HepG2 (cell line): ENCODE measurements around the gene PHAX. TPM values are rescaled to one million over a fixed set of nuclear protein-coding genes. Genes with fewer than 3 reads are reported as not detected.
A peak's percentile ranks its signal among the peaks of the same experiment; 100 is the strongest.
"Not testable (repeated sequence)": the region's sequence is repeated elsewhere in the genome, so short reads cannot be mapped to it uniquely, and the experiment has no call there.

ENCODE experiments used
- CBX5 ChIP-seq: sonication (generic); formaldehyde crosslinking; IDR thresholded peaks from 2 replicates; pipeline ENCODE4 v1.4.0; 2020; ENCODE audit warnings: missing genetic modification reagents, borderline replicate concordance
- CREB1 ChIP-seq, 2 experiments: fragments of 450-650 bp in 1 of 2; IDR thresholded peaks; 2 replicates each; pipeline ENCODE4 v1.6.1; 2016 to 2017; ENCODE audit warnings: control low read depth in 1 of 2, mild to moderate bottlenecking in 1 of 2, missing compliant biosample characterization in 1 of 2, missing genetic modification characterization in 1 of 2
- FOSL2 ChIP-seq: sonication (generic); formaldehyde crosslinking; IDR thresholded peaks from 2 replicates; pipeline ENCODE4 v1.4.0; 2020; ENCODE audit warnings: missing genetic modification reagents
- GABPA ChIP-seq, 2 experiments: IDR thresholded peaks; 2 replicates each; pipeline ENCODE4 v1.6.1; 2011 to 2016; ENCODE audit warnings: low read depth in 2 of 2, low read length in 1 of 2, missing biosample characterization in 1 of 2, missing genetic modification characterization in 1 of 2
- HNF4G ChIP-seq, 2 experiments: sonication (generic) in 1 of 2; formaldehyde crosslinking in 1 of 2; IDR thresholded peaks; 2 replicates each; pipeline versions ENCODE4 v1.4.0 to v1.6.1; 2011 to 2020; ENCODE audit warnings: borderline replicate concordance in 2 of 2, low read depth in 2 of 2, mild to moderate bottlenecking in 2 of 2, low read length in 1 of 2, missing genetic modification reagents in 1 of 2, moderate library complexity in 1 of 2
- LCORL ChIP-seq, 2 experiments: fragments of 450-650 bp in 1 of 2; sonication (generic) in 1 of 2; formaldehyde crosslinking in 1 of 2; IDR thresholded peaks; 2 replicates each; pipeline versions ENCODE4 v1.5.0 to v1.6.1; 2017 to 2020; ENCODE audit warnings: antibody characterized with exemption in 1 of 2, missing genetic modification reagents in 1 of 2
- MIER3 ChIP-seq: IDR thresholded peaks from 2 replicates; pipeline ENCODE4 v1.6.1; 2016; ENCODE audit warnings: missing compliant biosample characterization, borderline replicate concordance
- POLR2AphosphoS5 ChIP-seq: IDR thresholded peaks from 2 replicates; pipeline ENCODE4 v1.6.1; 2012; ENCODE audit warnings: low read depth, low read length
- POLR2G ChIP-seq: fragments of 200-400 bp; formaldehyde crosslinking; IDR thresholded peaks from 2 replicates; pipeline ENCODE4 v1.6.1; 2018; ENCODE audit warnings: mild to moderate bottlenecking, low read depth, low read length, moderate library complexity
- RFXAP ChIP-seq: sonication (generic); formaldehyde crosslinking; IDR thresholded peaks from 2 replicates; pipeline ENCODE4 v1.4.0; 2020; ENCODE audit warnings: missing genetic modification reagents, borderline replicate concordance
- SOX5 ChIP-seq: IDR thresholded peaks from 2 replicates; pipeline ENCODE4 v1.6.1; 2016; ENCODE audit warnings: borderline replicate concordance
- ZFY ChIP-seq: sonication (generic); formaldehyde crosslinking; IDR thresholded peaks from 2 replicates; pipeline ENCODE4 v1.4.0; 2020; ENCODE audit warnings: missing genetic modification reagents
- ZNF205 ChIP-seq: IDR thresholded peaks from 2 replicates; pipeline ENCODE4 v1.6.1; 2018; ENCODE audit warnings: missing biosample characterization, missing genetic modification reagents
- ZNF264 ChIP-seq: sonication (generic); formaldehyde crosslinking; IDR thresholded peaks from 2 replicates; pipeline ENCODE4 v1.4.0; 2020; ENCODE audit warnings: missing genetic modification reagents
- polyA plus RNA-seq, 8 experiments: library from polyadenylated mRNA; depleted of rRNA in 3 of 8; stranded (reverse) in 7 of 8; unstranded in 1 of 8; fragments of >200 nt; fragmentation: Illumina TruSeq in 4 of 8; extraction: Trizol in 4 of 8; gene quantifications; 2 replicates each; pipeline versions ENCODE4 v1.2.1 to v1.2.3, GENCODE V29; 2011 to 2016; ENCODE audit warnings: low read depth in 4 of 8, missing spikeins in 1 of 8, mixed read lengths in 1 of 8; ENCODE audit not compliant: insufficient read depth in 1 of 8
- total RNA-seq, 5 experiments: library from RNA; depleted of rRNA; stranded (reverse); fragments of >200 nt; fragmentation: Illumina TruSeq; extraction: Trizol; gene quantifications; 2 replicates each; pipeline ENCODE4 v1.2.3, GENCODE V29; 2016; ENCODE audit warnings: low read depth in 1 of 5
- TF ChIP-seq, protein P1 (sequence below): IDR thresholded peaks from 2 replicates; pipeline ENCODE4 v1.6.1; 2016; ENCODE audit warnings: missing compliant biosample characterization, missing genetic modification reagents, borderline replicate concordance
- TF ChIP-seq, protein P2 (sequence below): sonication (generic); formaldehyde crosslinking; IDR thresholded peaks from 2 replicates; pipeline ENCODE4 v1.8.0; 2022; ENCODE audit warnings: mild to moderate bottlenecking, missing genetic modification reagents
- TF ChIP-seq, protein P3 (sequence below): sonication (generic); formaldehyde crosslinking; IDR thresholded peaks from 2 replicates; pipeline ENCODE4 v1.5.1; 2020; ENCODE audit warnings: mild to moderate bottlenecking, moderate library complexity, missing genetic modification reagents
- TF ChIP-seq, protein P4 (sequence below): sonication (generic); formaldehyde crosslinking; IDR thresholded peaks from 2 replicates; pipeline ENCODE4 v1.9.0; 2021; ENCODE audit warnings: mild to moderate bottlenecking, missing genetic modification reagents

The PHAX gene
- total and polyA plus RNA-seq, 2 of the 13 experiments (the other 11 are each of a cell fraction or from before 2014, with no cell fraction given): 20.0 to 59.7 TPM

DNA sequence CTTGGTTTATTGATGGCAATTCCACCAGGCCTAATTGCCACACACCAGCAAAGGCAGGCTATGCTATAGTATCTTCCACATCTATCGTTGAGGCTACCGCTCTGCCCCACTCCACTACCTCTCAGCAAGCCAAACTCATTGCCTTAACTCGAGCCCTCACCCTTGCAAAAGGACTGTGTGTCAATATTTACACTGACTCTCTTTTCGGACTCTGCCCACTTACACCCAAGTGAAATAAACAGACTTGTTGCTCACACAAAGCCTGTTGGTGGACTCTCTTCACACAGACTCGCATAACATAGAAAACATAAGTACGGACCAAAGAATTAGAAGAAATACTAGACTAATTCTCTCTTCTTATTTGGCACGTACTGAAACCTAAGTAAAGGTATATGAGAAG is 48.3 kb downstream of the PHAX start (continued):
- TF ChIP-seq, protein P1, sequence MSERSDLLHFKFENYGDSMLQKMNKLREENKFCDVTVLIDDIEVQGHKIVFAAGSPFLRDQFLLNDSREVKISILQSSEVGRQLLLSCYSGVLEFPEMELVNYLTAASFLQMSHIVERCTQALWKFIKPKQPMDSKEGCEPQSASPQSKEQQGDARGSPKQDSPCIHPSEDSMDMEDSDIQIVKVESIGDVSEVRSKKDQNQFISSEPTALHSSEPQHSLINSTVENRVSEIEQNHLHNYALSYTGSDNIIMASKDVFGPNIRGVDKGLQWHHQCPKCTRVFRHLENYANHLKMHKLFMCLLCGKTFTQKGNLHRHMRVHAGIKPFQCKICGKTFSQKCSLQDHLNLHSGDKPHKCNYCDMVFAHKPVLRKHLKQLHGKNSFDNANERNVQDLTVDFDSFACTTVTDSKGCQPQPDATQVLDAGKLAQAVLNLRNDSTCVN (CRISPR knock-in tag): peak; percentile 66; the same call in 1 of the 2 replicates
- TF ChIP-seq FOSL2 (CRISPR knock-in tag) (peak; percentile 86), SOX5 (peak; percentile 90; the same call in 1 of the 2 replicates), RFXAP (0 out of 2 replicates have a peak, but pooled peaks have one; percentile 61), LCORL (IDR thresholded peaks at IDR 0.05) (peak; percentile 72; the same call in 1 of the 2 replicates), LCORL (CRISPR knock-in tag; IDR thresholded peaks at IDR 0.05) (peak; percentile 92), ZFY (peak; percentile 41; the same call in 1 of the 2 replicates), HNF4G (IDR thresholded peaks at IDR 0.05; ENCODE audit: borderline replicate concordance, low read depth, low read length) (peak; percentile 79), HNF4G (CRISPR knock-in tag; IDR thresholded peaks at IDR 0.05; ENCODE audit: borderline replicate concordance, low read depth) (peak; percentile 91; the same call in 1 of the 2 replicates), ZNF264 (peak; percentile 87), ZNF205 (CRISPR knock-in tag) (peak; percentile 91), CBX5 (peak; percentile 91; the same call in 1 of the 2 replicates), CREB1 (CRISPR knock-in tag; IDR thresholded peaks at IDR 0.05) (peak; percentile 68), MIER3 (CRISPR knock-in tag) (peak; percentile 90; the same call in 1 of the 2 replicates), POLR2G (peak; percentile 49; the same call in 1 of the 2 replicates), POLR2AphosphoS5 (peak; percentile 54), GABPA (CRISPR knock-in tag; IDR thresholded peaks at IDR 0.05; ENCODE audit: low read depth) (peak; percentile 55; the same call in 1 of the 2 replicates)
- TF ChIP-seq, protein P2, sequence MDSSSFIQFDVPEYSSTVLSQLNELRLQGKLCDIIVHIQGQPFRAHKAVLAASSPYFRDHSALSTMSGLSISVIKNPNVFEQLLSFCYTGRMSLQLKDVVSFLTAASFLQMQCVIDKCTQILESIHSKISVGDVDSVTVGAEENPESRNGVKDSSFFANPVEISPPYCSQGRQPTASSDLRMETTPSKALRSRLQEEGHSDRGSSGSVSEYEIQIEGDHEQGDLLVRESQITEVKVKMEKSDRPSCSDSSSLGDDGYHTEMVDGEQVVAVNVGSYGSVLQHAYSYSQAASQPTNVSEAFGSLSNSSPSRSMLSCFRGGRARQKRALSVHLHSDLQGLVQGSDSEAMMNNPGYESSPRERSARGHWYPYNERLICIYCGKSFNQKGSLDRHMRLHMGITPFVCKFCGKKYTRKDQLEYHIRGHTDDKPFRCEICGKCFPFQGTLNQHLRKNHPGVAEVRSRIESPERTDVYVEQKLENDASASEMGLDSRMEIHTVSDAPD: peak; percentile 85; the same call in 1 of the 2 replicates
- TF ChIP-seq, protein P3, sequence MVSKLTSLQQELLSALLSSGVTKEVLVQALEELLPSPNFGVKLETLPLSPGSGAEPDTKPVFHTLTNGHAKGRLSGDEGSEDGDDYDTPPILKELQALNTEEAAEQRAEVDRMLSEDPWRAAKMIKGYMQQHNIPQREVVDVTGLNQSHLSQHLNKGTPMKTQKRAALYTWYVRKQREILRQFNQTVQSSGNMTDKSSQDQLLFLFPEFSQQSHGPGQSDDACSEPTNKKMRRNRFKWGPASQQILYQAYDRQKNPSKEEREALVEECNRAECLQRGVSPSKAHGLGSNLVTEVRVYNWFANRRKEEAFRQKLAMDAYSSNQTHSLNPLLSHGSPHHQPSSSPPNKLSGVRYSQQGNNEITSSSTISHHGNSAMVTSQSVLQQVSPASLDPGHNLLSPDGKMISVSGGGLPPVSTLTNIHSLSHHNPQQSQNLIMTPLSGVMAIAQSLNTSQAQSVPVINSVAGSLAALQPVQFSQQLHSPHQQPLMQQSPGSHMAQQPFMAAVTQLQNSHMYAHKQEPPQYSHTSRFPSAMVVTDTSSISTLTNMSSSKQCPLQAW (CRISPR knock-in tag): peak; percentile 85
- TF ChIP-seq, protein P4, sequence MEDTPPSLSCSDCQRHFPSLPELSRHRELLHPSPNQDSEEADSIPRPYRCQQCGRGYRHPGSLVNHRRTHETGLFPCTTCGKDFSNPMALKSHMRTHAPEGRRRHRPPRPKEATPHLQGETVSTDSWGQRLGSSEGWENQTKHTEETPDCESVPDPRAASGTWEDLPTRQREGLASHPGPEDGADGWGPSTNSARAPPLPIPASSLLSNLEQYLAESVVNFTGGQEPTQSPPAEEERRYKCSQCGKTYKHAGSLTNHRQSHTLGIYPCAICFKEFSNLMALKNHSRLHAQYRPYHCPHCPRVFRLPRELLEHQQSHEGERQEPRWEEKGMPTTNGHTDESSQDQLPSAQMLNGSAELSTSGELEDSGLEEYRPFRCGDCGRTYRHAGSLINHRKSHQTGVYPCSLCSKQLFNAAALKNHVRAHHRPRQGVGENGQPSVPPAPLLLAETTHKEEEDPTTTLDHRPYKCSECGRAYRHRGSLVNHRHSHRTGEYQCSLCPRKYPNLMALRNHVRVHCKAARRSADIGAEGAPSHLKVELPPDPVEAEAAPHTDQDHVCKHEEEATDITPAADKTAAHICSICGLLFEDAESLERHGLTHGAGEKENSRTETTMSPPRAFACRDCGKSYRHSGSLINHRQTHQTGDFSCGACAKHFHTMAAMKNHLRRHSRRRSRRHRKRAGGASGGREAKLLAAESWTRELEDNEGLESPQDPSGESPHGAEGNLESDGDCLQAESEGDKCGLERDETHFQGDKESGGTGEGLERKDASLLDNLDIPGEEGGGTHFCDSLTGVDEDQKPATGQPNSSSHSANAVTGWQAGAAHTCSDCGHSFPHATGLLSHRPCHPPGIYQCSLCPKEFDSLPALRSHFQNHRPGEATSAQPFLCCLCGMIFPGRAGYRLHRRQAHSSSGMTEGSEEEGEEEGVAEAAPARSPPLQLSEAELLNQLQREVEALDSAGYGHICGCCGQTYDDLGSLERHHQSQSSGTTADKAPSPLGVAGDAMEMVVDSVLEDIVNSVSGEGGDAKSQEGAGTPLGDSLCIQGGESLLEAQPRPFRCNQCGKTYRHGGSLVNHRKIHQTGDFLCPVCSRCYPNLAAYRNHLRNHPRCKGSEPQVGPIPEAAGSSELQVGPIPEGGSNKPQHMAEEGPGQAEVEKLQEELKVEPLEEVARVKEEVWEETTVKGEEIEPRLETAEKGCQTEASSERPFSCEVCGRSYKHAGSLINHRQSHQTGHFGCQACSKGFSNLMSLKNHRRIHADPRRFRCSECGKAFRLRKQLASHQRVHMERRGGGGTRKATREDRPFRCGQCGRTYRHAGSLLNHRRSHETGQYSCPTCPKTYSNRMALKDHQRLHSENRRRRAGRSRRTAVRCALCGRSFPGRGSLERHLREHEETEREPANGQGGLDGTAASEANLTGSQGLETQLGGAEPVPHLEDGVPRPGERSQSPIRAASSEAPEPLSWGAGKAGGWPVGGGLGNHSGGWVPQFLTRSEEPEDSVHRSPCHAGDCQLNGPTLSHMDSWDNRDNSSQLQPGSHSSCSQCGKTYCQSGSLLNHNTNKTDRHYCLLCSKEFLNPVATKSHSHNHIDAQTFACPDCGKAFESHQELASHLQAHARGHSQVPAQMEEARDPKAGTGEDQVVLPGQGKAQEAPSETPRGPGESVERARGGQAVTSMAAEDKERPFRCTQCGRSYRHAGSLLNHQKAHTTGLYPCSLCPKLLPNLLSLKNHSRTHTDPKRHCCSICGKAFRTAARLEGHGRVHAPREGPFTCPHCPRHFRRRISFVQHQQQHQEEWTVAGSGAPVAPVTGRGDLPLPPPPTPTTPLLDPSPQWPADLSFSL: peak; percentile 29; the same call in 1 of the 2 replicates
- not testable (repeated sequence) for TF ChIP-seq CREB1 (IDR thresholded peaks at IDR 0.05); GABPA (IDR thresholded peaks at IDR 0.05; ENCODE audit: low read depth, low read length)
